Choroid plexus epithelial cell (primary cell): ENCODE measurements around the gene METTL21A.
A peak's percentile ranks its signal among the peaks of the same experiment; 100 is the strongest.

Experiments
- DNase-seq: peaks from one replicate; pipeline ENCODE4 v3.0.0-alpha.2; 2010; ENCODE audit warnings: low read depth
- H3K4me3 ChIP-seq: 2 replicates; pipeline ENCODE4 v1.5.1; 2011; ENCODE audit warnings: low read depth, mild to moderate bottlenecking, control low read depth, low read length, moderate library complexity
- TF ChIP-seq, protein P1 (sequence below): conservative IDR thresholded peaks from 2 replicates; pipeline ENCODE4 v1.5.1; 2011; ENCODE audit warnings: low read depth, mild to moderate bottlenecking, control low read depth, inconsistent platforms, low read length, moderate library complexity

Gene METTL21A

GRCh38 chr2:207612714-207613113 lies 12.5 kb downstream of the METTL21A start:
- no peak for DNase-seq
- TF ChIP-seq, protein P1, sequence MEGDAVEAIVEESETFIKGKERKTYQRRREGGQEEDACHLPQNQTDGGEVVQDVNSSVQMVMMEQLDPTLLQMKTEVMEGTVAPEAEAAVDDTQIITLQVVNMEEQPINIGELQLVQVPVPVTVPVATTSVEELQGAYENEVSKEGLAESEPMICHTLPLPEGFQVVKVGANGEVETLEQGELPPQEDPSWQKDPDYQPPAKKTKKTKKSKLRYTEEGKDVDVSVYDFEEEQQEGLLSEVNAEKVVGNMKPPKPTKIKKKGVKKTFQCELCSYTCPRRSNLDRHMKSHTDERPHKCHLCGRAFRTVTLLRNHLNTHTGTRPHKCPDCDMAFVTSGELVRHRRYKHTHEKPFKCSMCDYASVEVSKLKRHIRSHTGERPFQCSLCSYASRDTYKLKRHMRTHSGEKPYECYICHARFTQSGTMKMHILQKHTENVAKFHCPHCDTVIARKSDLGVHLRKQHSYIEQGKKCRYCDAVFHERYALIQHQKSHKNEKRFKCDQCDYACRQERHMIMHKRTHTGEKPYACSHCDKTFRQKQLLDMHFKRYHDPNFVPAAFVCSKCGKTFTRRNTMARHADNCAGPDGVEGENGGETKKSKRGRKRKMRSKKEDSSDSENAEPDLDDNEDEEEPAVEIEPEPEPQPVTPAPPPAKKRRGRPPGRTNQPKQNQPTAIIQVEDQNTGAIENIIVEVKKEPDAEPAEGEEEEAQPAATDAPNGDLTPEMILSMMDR, result no peak
- no peak overlapping the region for H3K4me3 ChIP-seq

- DNase-seq, result no peak
- TF ChIP-seq, protein P1, result no peak
Measured at GRCh38 chr2:207606829-207607228, 18.4 kb downstream of the METTL21A start.

GRCh38 chr2:207606399-207606798 lies 18.8 kb downstream of the METTL21A start:
- H3K4me3 ChIP-seq, result no peak overlapping the region
- no peak for DNase-seq
- TF ChIP-seq, protein P1, result no peak

More at GRCh38 chr2:207606829-207607228, 18.4 kb downstream of the METTL21A start:
- H3K4me3 ChIP-seq, result no peak overlapping the region

GRCh38 chr2:207603486-207603885 lies 21.7 kb downstream of the METTL21A start:
- no peak overlapping the region for H3K4me3 ChIP-seq
- TF ChIP-seq, protein P1, result no peak
- DNase-seq, result no peak

- TF ChIP-seq, protein P1, result no peak
- H3K4me3 ChIP-seq, result no peak overlapping the region
- no peak for DNase-seq
Measured at GRCh38 chr2:207601774-207602173, 23.4 kb downstream of the METTL21A start.

- DNase-seq, result peak; percentile 47
Measured at GRCh38 chr2:207600231-207600630, 25.0 kb downstream of the METTL21A start.

DNA sequence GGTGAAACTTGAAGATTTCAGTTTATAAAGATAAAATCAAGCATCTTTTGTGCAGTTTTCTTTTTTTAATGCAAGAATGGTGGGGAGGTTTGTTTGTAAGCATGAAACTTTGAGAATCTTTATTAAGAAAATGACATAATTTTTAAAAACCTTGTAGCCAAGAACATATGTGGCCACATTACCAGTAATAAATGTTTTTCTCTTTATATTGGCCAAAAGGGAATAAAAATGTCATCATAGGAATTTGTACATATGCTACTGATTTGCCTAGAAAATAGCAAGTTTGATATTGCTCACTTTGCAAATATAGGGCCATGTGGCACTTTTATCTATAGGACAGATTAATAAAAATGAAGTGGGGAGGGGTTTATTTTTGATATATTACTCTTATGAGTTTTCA lies 25.6 kb downstream of the METTL21A start:
- H3K4me3 ChIP-seq, result no peak overlapping the region
- no peak for DNase-seq
- TF ChIP-seq, protein P1, result no peak

More at GRCh38 chr2:207600231-207600630, 25.0 kb downstream of the METTL21A start:
- TF ChIP-seq, protein P1, result no peak
- H3K4me3 ChIP-seq, result no peak overlapping the region
